Natural killer cell (primary cell): ENCODE measurements around the gene DNASE1L1. TPM values are rescaled to one million over a fixed set of nuclear protein-coding genes. Genes with fewer than 3 reads are reported as not detected.
A peak's percentile ranks its signal among the peaks of the same experiment; 100 is the strongest.

Experiments
- ATAC-seq, 3 donors: fragments of 150-1000 bp in 2 of 3; fragments of 200-7000 bp in 1 of 3; cut with Tn5 transposase; 1 replicate in 1 of 3; 2 replicates in 2 of 3; pipeline ENCODE4 v1.10.0; 2021; ENCODE audit warnings: mild to moderate bottlenecking in 2 of 3, moderate library complexity in 2 of 3
- DNase-seq, 2 donors: peaks; one replicate each; pipeline versions ENCODE4 v3.0.0 to v3.0.0-alpha.2; 2013 to 2021; ENCODE audit warnings: mixed read lengths in 1 of 2
- H3K27ac ChIP-seq: one replicate; pipeline ENCODE4 v1.5.1; 2013; ENCODE audit warnings: mild to moderate bottlenecking, low read length
- H3K27me3 ChIP-seq: one replicate; pipeline ENCODE4 v1.6.1; 2013; ENCODE audit warnings: low read length; ENCODE audit not compliant: control insufficient read depth, insufficient read depth
- H3K36me3 ChIP-seq: one replicate; pipeline ENCODE4 v1.6.1; 2013; ENCODE audit warnings: low read length; ENCODE audit not compliant: control insufficient read depth, insufficient read depth
- H3K4me1 ChIP-seq: one replicate; pipeline ENCODE4 v1.6.1; 2013; ENCODE audit warnings: low read length; ENCODE audit not compliant: control insufficient read depth, insufficient read depth
- H3K4me3 ChIP-seq: one replicate; pipeline ENCODE4 v1.5.1; 2013; ENCODE audit warnings: low read length
- H3K9me3 ChIP-seq: one replicate; pipeline ENCODE4 v1.6.1; 2013; ENCODE audit warnings: low read length; ENCODE audit not compliant: control insufficient read depth, insufficient read depth
- H3K27ac Mint-ChIP-seq, 2 donors: one replicate each; pipeline ENCODE4 v1.8.0; 2022; ENCODE audit warnings: mild to moderate bottlenecking in 2 of 2, mixed read lengths in 2 of 2, moderate library complexity in 1 of 2
- H3K27me3 Mint-ChIP-seq, 2 donors: one replicate each; pipeline ENCODE4 v1.8.0; 2022; ENCODE audit warnings: low read depth in 2 of 2, mixed read lengths in 2 of 2
- H3K36me3 Mint-ChIP-seq: one replicate; pipeline ENCODE4 v1.8.0; 2022; ENCODE audit warnings: mixed read lengths
- H3K4me1 Mint-ChIP-seq, 2 donors: one replicate each; pipeline ENCODE4 v1.8.0; 2022; ENCODE audit warnings: mixed read lengths in 2 of 2
- H3K4me3 Mint-ChIP-seq: one replicate; pipeline ENCODE4 v1.8.0; 2022; ENCODE audit warnings: mild to moderate bottlenecking, moderate library complexity, mixed read lengths
- H3K9me3 Mint-ChIP-seq, 2 donors: one replicate each; pipeline ENCODE4 v1.8.0; 2022; ENCODE audit warnings: mixed read lengths in 2 of 2
- WGBS: methylation state at CpG from one replicate; pipeline ENCODE4 v1.1.7; 2013; ENCODE audit warnings: missing lambda C conversion rate; ENCODE audit not compliant: insufficient coverage; 5-methylcytosine and 5-hydroxymethylcytosine counted together
- intact Hi-C: fragments of 100-400 bp; cut with micrococcal nuclease; formaldehyde crosslinking; loops from one replicate; pipeline ENCODE4 v1.14.2; 2022
- total RNA-seq, 4 donors: library from RNA; stranded (reverse); fragments of 120-200 nt in 1 of 4; gene quantifications; one replicate each; pipeline versions ENCODE4 v1.2.3 to v1.2.4, GENCODE V29; 2013 to 2022
- TF ChIP-seq, protein P1 (sequence below): fragments of 200-600 bp; IDR thresholded peaks from one replicate; pipeline ENCODE4 v1.8.0; 2022; ENCODE audit warnings: antibody characterized with exemption

Gene DNASE1L1
- total RNA-seq, 3 donors from 2014 or later (not counting 1 experiment from before 2014, with no cell fraction given), result 16.7 to 19.6 (median 16.8) TPM

- Histone ChIP-seq H3K27ac (peak overlapping the region; percentile 25), H3K4me1 (peaks cover 74% of the 10 kb centered on the region), H3K36me3 (peaks cover 76% of the 10 kb centered on the region), H3K27me3 (no peaks in the 10 kb centered on the region), H3K9me3 (no peaks in the 10 kb centered on the region), H3K4me3 (no peak overlapping the region)
- intact Hi-C loops, result no loop called here
- H3K9me3 Mint-ChIP-seq, result no peaks in the 10 kb centered on the region
- H3K36me3 Mint-ChIP-seq, result no peaks in the 10 kb centered on the region
- H3K4me3 Mint-ChIP-seq, result peak overlapping the region; percentile 53
- TF ChIP-seq, protein P1, sequence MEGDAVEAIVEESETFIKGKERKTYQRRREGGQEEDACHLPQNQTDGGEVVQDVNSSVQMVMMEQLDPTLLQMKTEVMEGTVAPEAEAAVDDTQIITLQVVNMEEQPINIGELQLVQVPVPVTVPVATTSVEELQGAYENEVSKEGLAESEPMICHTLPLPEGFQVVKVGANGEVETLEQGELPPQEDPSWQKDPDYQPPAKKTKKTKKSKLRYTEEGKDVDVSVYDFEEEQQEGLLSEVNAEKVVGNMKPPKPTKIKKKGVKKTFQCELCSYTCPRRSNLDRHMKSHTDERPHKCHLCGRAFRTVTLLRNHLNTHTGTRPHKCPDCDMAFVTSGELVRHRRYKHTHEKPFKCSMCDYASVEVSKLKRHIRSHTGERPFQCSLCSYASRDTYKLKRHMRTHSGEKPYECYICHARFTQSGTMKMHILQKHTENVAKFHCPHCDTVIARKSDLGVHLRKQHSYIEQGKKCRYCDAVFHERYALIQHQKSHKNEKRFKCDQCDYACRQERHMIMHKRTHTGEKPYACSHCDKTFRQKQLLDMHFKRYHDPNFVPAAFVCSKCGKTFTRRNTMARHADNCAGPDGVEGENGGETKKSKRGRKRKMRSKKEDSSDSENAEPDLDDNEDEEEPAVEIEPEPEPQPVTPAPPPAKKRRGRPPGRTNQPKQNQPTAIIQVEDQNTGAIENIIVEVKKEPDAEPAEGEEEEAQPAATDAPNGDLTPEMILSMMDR, result no peak
- H3K4me1 Mint-ChIP-seq, result peaks cover 11 to 26% of the 10 kb centered on the region in 2 donors
- peak overlapping the region; percentile 86 to 95 for H3K27ac Mint-ChIP-seq
- ATAC-seq, result no peak
- no peaks in the 10 kb centered on the region for H3K27me3 Mint-ChIP-seq
- DNase-seq, result no peak
- 86% methylated on average over 17 of the region's 20 CpGs for WGBS
These were observed 43.9 kb downstream of the DNASE1L1 start for GRCh38 chrX:154365052-154365600.

DNA sequence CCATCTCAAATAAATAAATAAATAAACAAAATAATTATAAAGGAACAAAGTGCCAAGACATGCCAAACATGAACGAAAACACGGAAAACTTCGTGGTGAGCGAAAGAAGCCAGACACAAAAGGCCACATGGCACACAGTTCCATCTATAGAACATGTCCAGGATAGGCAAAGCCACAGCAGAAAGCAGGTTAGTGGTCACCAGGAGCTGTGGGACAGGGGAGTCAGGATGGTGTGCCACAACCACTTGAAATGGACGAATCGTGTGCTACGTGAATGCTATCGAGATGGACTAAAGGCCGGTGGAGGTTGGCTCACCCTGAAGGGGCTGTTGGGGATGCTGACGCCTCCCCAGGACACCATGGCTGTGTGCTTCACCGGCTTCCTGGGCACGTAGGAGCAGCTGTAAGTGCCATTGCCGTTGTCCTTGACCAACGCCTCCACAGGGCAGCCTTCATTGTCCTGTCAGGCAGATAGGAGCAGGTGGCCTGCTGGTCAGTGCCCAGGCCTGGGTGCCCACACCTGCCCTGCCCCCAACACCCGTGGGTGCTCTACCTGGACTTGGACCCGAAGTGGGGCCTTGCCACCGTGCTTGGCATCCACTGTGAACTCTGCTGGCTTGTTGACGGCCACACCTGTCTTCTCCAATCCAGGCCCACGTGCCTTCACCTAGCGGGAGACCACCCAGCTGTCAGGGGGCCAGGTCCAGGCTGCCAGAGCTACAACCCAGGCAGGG is 45.2 kb downstream of the DNASE1L1 start:
- no peaks in the 10 kb centered on the region for H3K36me3 Mint-ChIP-seq
- DNase-seq (no peak), ATAC-seq (no peak)
- Histone ChIP-seq H3K36me3 (peaks cover 88% of the 10 kb centered on the region), H3K27ac (no peak overlapping the region), H3K27me3 (no peaks in the 10 kb centered on the region), H3K4me3 (no peak overlapping the region), H3K4me1 (peaks cover 82% of the 10 kb centered on the region), H3K9me3 (no peaks in the 10 kb centered on the region)
- peak overlapping the region; percentile 86 to 95 for H3K27ac Mint-ChIP-seq
- H3K4me3 Mint-ChIP-seq, result no peak overlapping the region
- intact Hi-C loops, result no loop called here
- TF ChIP-seq, protein P1, result no peak
- H3K9me3 Mint-ChIP-seq, result no peaks in the 10 kb centered on the region
- H3K4me1 Mint-ChIP-seq, result peaks cover 7 to 27% of the 10 kb centered on the region in 2 donors
- H3K27me3 Mint-ChIP-seq, result no peaks in the 10 kb centered on the region
- WGBS, result 88% methylated on average over 20 of the region's 20 CpGs

GRCh38 chrX:154362085-154362742 is 46.8 kb downstream of the DNASE1L1 start:
- intact Hi-C loops, result no loop called here
- Histone ChIP-seq H3K27ac (peak overlapping the region; percentile 50), H3K4me3 (no peak overlapping the region), H3K27me3 (no peaks in the 10 kb centered on the region), H3K36me3 (peaks cover 93% of the 10 kb centered on the region), H3K4me1 (peaks cover 83% of the 10 kb centered on the region), H3K9me3 (no peaks in the 10 kb centered on the region)
- Mint-ChIP-seq H3K4me1 (peaks cover 0 to 21% of the 10 kb centered on the region in 2 donors), H3K36me3 (no peaks in the 10 kb centered on the region), H3K27me3 (no peaks in the 10 kb centered on the region), H3K27ac (peak overlapping the region; percentile 69 to 95), H3K4me3 (peak overlapping the region; percentile 66), H3K9me3 (no peaks in the 10 kb centered on the region)
- TF ChIP-seq, protein P1, result no peak
- DNase-seq, result no peak
- 91% methylated on average over 29 of the region's 30 CpGs for WGBS
- ATAC-seq, result no peak
